HG03460 (cell line): ENCODE data around the gene ZNF723.
"Not testable (repeated sequence)": the region's sequence is repeated elsewhere in the genome, so short reads cannot be mapped to it uniquely, and the experiment has no call there.

Source experiments
- ATAC-seq: cut with Tn5 transposase; IDR thresholded peaks from one replicate; pipeline ENCODE4 v1.9.1; 2021; ENCODE audit not compliant: unreplicated experiment

Gene ZNF723

DNA sequence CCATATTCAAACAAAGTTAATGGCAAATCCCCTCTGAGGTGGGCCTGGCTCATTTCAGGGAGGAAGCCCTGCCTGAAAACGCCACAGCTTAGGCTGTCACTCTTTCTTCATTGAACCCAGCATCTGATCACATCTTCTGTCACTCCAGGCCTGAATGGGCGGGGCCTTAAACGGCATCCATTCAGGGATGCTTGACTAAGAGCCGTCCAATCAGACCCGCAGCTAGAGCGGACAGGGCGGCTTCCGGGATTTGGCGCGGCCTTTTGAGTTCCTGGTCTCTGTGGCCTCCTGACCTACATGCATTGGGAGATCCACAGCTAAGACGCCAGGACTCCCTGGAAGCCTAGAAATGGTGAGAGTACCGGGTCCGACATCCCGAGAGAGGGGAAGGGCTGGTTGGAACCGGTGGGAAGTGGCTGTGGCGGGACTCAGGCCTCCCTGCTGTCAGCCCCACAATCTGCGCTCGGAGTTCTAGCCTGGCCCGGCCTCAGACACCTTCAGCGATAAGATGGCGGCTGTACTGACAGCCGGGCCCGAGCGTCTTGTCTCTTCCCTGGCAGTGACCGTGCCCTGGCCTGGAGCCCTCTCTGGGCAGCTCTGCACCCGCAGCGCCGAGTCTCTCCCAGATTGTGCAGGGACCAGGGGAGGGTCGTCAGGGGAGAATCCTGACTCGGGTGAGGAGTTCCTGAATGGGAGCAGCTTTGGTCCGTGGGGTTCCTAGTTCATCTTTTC, at the start of gene ZNF723:
ZNF723 (plus strand) TSS at position 261 of the 732 bp plus-strand sequence; CDS start at position 350, 89 bp downstream.
- ATAC-seq = no peak

DNA sequence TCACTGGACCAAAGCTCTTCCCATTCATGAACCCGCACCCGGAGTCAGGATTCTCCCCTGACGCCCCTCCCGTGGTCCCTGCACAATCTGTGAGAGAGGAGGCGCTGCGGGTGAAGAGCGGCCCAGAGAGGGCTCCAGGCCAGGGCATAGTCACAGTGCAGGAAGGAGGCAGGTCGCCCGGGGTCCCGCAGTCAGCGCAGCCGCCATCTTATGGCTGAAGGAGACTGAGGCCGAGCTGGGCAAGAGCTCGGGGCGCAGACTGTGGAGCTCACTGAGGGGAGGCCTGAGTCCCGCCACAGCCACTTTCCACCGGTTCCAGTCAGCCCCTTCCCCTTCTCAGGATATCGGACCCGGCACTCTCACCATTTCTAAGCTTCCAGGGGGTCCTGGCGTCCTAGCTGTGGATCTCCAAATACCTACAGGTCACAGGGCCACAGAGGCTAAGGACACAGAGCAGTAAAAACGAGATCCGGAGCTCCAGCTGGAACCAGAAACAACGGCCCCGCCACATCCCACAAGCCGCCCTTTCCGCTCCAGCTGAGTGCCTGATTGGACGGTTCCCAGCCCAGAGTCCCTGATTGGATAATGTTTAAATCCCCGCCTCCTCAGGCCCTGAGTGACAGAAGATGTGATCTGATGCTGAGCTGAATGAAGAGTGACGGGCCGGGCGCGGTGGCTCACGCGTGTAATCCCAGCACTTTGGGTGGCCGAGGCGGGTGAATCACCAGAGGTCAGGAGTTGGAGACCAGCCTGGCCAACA, 48.3 kb upstream of the ZNF723 start, which contains the start of gene ZNF99:
ZNF99 (minus strand) TSS at position 501 of the 760 bp plus-strand sequence; CDS start at position 366, 135 bp downstream.
- ATAC-seq = no peak

DNA sequence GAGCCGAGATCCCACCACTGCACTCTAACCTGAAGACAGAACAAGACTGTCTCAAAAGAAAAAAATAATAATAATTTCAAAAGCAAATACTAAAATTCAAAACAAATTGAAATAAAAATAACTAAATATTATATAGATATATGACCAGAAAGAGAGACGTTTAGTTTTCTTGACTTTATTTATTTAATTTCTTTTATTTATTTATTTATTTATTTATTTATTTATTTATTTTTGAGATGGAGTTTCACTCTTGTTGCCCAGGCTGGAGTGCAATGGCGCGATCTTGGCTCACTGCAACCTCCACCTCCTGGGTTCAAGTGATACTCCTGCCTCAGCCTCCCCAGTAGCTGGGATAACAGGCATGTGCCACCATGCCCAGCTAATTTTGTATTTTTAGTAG, 39.2 kb upstream of the ZNF723 start:
- not testable (repeated sequence) for ATAC-seq

- no peak for ATAC-seq
Measured at GRCh38 chr19:22797040-22797439, 35.1 kb upstream of the ZNF723 start.

GRCh38 chr19:22806418-22806817, 25.7 kb upstream of the ZNF723 start:
- ATAC-seq = no peak

- ATAC-seq = no peak
Measured at GRCh38 chr19:22807061-22807835, 24.8 kb upstream of the ZNF723 start.

DNA sequence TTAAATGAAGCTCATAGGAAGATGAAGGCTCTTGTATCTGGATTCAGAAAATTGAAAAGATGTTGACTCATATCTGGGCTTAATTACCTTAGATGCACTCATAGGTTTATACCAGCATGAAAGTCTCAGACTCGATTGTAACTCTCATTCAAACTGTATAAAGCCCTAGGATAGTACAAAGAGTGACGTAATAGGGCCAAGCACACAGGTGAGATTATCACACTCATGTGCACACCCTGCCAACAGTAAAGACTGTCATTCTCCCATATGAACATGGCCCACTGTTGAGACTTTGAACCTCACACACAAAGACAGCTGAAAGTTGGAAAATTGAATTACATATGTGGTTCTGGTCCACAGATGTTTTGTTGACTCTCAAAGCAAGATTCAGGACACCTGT, 18.0 kb upstream of the ZNF723 start:
- no peak for ATAC-seq

GRCh38 chr19:22831211-22831610, 880 bp upstream of the ZNF723 start:
- no peak for ATAC-seq

- not testable (repeated sequence) for ATAC-seq
Measured at GRCh38 chr19:22857713-22858320, 25.7 kb downstream of the ZNF723 start.

DNA sequence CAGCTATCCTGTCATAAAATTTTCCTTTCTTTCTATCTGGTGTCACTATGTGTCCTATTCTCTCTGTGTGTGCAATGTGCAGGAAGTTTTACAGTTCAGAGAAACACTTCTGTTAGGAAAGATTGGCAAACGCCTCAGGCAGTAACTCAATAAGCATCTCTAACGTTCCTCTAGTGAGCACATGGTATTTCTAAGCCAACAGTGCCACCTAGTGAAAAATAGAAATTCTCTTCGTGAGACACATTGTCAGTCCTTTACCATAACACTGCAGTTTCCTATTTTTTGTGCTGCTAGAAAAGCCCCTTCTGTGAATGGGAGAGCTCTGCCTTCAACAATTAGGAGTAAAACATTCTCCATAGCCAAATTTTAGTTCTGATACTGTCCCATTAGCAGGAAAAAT, 50.7 kb downstream of the ZNF723 start:
- no peak for ATAC-seq

DNA sequence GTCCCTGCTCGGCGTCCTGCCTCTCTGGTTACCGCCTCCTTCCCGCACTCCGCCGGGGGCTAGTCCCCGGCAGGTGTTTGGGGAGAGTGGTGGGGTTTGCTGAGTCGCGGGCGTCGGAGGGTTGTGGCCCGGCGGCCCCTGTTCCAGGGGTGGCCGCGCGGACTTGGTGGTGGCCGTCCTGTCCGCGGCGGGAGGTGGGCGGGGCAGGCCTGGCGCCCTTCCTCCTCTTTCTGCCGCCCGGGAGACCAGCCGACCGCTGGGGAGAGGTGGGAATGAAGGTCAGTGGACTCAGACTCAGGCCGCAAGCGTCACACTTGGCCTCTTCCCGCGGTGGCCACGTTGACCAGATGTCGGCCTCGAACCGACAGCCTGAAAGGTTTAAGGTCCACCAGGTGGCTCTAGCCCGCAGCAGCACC, 61.8 kb downstream of the ZNF723 start:
- ATAC-seq = no peak

DNA sequence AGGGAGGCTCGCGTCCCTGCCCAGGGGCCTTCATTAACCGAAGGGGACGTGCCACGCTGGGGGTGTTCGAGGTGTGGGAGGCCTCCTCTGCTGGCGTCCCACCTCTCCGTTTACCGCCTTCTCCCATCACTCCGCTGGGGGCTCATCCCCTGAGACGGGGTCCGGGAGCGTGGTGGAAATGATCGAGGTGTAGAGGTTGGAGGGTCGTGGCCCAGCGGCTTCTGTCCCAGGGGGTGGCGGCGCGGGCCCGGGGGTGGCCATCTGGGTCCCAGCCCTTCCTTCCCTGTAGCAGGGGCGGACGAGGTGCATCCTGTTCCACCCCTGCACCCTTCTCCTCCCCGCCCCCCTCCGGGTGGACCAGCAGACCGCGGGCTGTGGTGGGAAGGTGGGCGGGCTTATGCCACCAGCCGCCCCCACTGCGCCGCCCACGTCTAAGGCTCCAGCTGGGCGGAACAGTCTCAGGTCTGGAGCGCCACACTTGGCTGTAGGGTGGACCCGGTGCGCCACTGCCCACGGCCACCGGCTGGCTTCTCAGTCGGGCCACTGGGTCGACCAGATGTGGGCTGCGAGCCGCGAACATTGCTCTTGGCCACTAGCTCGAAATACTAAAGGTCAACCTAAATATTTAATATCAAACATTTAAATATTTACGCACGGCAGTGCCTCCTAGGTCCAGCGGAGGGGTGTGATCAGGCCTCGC, 69.5 kb downstream of the ZNF723 start:
- ATAC-seq = no peak
